Hepatic stellate cell (primary cell): ENCODE measurements around the gene IFIT2.
"Not testable (repeated sequence)": the region's sequence is repeated elsewhere in the genome, so short reads cannot be mapped to it uniquely, and the experiment has no call there.

Source experiments
- DNase-seq: peaks from one replicate; pipeline ENCODE4 v3.0.0; 2011; ENCODE audit warnings: low spot score

Gene IFIT2

GRCh38 chr10:89308266-89308665 lies 6.4 kb downstream of the IFIT2 start:
- no peak for DNase-seq

DNA sequence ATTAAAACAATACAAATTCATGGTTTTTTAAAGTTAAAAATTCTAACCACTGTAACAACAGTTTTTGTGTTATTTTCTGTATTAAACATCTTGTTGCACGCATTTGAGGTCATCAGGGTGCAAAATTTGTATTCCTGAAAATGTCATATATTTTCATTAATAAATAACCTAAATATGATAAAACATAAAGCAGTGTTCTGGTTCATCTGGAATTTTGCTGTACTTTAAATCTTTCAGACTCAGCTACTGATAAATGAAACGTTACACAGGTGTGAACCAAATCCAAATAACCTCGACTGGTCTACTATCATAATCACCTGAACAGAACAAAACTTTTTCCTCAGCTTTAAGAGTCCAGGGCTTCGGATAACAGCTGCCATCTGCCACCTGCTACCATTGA lies 6.9 kb downstream of the IFIT2 start:
- DNase-seq: no peak

DNA sequence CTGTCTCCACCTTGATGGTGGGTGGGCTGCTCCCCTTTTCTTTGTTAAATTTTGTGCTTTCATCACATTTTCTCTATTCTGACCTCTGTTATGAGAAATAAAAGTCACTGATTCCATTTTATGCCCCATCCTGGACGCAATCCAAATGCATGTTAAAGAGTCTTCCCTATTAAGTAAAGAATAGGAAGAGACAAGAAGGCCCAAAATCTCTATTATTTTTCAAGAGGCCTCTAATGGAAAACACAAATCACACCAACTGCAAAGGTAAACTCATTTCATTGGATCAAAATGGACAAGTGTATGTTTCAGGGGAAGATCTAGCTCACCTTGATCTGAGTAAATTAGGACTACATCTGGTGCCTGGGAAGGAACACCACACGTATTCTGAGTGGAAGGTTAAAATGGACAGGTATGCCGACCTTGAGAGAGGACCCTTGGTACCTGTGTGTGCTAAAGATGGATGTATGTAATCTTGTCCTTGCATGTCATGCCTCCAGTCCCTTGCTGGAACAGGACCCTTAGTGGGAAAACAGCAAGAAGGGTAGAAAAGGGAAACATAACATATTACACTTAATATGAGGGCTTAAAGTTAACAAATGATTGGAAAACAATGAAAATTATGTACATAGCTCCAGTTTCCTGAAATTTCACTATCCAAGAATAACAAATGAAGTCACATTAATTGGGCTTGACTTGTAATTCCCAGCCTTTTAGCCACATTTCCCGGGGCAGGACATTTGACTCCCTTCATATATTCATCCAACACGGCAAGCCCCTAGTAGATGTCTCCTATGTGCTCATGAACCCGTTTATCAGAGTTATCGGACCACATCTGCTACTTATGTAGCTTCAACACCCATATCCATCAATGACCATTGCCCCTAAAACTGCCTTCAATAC lies 7.6 kb downstream of the IFIT2 start:
- DNase-seq: no peak

- DNase-seq: no peak
Observed at GRCh38 chr10:89310056-89310893, 8.4 kb downstream of the IFIT2 start.

DNA sequence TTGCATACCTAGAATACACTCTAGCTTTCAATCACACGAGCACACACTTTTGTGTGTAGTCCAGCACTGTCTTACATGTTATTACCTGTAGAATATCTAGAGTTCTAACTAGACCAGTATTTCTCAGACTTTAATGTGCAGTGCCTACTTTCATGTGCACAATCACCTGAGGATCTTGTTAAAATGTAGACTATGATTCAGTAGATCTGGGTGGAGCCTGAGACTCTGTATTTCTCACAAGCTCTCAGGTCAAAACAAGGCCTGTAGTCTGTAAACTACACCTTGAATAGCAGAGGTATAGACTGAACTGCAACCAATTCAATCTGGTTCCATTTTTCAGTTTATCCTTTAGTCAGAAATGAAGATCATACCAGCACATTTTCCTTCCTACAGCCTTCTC lies 11.1 kb downstream of the IFIT2 start:
- DNase-seq: no peak

DNA sequence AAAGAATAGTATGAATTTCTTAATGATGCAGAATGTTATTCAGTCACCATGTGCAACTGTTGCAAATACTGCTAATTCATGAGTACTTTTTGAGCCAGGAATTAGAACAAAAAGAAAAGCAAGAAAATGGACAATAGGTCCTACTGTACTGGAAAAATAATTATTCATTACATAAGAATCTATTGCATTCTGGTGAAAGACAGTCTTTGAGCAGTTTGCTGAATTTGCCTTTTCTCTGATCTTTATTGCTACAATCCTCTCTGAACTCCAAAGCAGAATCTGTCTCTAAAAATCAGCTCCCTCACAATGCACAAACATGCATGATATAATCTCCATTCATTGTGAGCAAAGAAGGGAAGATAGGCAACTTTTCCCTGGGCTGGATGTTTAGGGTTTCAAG lies 12.8 kb downstream of the IFIT2 start:
- no peak for DNase-seq

GRCh38 chr10:89318047-89318446 lies 16.2 kb downstream of the IFIT2 start:
- not testable (repeated sequence) for DNase-seq

DNA sequence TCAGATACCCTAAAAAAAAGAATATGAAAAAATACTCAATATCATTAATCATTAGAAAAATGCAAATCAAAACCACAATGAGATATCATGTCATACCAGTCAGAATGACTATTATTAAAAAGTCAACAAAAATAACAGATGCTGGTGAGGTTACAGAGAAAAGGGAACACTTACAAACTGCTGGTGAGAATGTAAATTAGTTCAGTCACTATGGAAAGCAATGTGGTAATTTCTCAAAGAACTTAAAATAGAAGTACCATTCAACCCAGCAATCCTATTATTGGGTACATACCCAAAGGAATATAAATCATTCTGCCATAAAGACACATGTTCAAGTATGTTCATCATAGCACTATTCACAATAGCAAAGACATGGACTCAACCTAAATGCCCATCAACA lies 23.2 kb downstream of the IFIT2 start:
- DNase-seq: not testable (repeated sequence)

GRCh38 chr10:89325856-89326255 lies 24.0 kb downstream of the IFIT2 start:
- DNase-seq: not testable (repeated sequence)

DNA sequence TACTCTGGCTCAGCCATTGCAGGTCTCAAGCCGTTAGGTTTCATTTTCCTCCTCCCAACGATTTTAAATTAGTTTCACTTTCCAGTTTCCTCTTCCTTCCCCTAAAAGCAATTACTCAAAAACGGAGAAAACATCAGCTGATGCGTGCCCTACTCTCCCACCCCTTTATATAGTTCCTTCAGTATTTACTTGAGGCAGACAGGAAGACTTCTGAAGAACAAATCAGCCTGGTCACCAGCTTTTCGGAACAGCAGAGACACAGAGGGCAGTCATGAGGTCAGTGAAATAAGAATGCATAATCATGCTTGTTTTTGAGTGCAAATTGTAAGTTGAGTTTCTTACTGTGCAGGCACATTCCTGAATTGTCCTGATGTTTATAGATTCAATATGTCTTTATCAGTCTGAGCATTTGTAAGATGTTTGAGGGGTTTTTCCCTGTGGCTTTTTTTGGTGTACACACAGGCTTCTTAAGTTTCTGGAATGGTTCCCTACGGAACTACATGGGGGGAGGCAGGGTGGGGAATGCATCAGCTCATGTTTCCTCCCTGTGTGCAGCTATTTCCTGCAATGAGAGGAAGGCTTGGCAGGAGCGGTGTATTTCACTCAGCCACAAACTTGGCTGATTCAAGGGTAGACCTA lies 26.1 kb downstream of the IFIT2 start, which contains the start of gene IFIT3:
TSS of gene IFIT3 (plus strand) at position 195 of the 639 bp plus-strand sequence. CDS start at position 272, 77 bp downstream.
- DNase-seq: peak; percentile 74

DNA sequence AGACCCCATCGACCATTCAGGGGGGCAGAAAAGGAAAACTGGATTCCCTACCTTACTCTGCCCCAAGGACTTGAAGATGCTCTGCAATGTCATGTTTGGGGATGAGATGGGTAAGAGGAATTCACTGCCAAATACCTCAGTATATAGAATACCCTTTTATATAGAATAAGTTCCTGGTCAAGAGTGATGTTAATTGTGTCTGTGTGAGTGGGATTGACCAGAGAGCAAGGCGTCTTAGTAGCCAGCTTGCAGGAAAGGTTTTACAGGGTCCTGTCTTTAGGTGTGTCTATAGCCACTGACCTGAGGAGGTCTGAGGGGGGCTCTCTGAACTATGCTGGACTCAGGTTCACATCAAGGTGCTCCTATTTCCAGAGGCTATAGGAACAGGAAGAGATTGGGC lies 27.3 kb downstream of the IFIT2 start:
- DNase-seq: no peak

DNA sequence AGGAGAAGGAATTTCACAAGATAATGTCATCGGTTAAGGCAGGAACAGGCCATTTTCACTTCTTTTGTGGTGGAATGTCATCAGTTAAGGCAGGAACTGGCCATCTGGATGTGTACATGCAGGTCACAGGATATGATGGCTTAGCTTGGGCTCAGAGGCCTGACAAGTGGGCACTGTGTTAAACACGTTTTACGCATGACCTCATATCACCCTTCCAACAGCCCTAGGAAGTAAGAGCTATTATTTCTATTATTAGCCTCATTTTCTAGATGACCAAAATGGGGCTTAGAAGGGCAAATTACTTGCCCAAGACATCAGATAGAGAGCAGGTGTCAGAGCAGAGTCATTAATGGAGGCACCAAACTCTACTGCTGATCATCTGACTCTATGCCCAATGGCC lies 28.2 kb downstream of the IFIT2 start:
- DNase-seq: not testable (repeated sequence)

DNA sequence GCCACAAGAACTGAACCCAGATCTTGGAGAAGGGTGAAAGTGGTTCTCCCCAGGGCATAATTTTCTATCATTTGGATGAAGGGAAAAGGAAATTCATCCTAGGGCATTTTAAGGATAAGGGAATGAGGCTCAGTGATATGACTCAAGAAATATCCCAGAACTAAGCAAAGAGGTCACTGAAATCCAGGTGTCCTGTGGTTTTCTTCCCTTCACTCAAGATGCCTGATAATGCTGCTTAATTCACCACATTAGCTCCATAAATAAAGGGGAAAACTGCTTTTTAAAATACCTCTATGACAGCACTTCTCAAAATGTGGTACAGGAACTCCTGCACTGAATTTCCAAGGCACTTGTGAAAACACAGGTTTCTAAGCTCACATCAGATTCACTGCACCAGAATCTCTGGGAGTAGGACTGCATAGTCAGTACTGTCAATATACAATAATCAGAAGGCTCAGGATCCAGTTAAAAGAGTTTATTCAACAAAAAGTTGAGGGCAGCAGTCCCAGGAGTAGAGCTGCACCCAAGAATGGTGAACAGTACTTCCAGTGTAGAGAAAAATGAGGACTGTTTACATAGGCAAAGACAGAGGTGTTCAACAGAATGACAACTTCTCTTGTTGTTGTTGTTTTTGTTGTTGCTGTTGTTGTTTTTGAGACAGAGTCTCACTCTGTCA lies 28.8 kb downstream of the IFIT2 start:
- no peak for DNase-seq

DNA sequence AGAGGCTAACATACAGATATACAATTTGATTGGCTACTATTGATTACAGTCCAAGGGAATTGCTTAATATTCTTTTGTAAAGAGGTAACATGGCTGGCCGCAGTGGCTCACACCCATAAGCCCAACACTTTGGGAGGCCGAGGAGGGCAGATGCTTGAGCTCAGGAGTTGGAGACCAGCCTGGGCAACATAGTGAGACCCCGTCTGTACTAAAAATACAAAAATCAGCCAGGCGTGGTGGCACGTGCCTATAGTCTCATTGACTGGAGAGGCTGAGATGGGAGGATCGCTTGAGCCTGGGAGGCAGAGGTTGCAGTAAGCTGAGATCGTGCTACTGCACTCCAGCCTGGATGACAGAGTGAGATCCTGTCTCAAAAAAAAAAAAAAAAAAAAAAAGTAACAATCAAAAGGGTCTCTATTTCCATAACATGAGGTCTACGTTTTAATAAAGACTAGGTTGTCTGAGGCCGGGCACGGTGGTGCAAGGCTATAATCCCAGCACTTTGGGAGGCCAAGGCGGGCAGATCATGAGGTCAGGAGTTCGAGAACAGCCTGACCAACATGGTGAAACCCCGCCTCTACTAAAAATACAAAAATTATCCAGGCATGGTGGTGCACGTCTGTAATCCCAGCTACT lies 29.8 kb downstream of the IFIT2 start:
- not testable (repeated sequence) for DNase-seq

- DNase-seq: peak; percentile 53
Observed at GRCh38 chr10:89332123-89332633, 30.3 kb downstream of the IFIT2 start.

- no peak for DNase-seq
Observed at GRCh38 chr10:89335226-89335625, 33.4 kb downstream of the IFIT2 start.

DNA sequence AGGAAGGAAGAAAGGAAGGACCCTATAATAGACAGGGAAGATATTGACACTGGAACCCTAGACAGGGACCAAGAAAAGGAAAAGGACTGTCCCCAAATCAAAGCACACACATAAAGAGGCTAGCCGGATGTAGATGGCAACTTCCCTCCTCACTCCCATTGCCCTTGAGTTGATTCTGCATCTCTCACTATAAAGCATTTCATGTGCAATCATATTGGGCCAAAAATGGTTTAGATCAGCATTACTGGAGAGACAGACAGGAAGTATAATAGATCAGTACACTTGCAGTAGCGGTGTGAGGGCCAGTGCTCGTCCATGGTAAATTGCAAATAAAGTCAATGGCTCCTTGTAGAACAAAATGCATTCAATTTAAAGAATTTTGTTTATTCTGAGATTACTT lies 34.4 kb downstream of the IFIT2 start:
- DNase-seq: no peak

- no peak for DNase-seq
Observed at GRCh38 chr10:89337484-89337883, 35.6 kb downstream of the IFIT2 start.

DNA sequence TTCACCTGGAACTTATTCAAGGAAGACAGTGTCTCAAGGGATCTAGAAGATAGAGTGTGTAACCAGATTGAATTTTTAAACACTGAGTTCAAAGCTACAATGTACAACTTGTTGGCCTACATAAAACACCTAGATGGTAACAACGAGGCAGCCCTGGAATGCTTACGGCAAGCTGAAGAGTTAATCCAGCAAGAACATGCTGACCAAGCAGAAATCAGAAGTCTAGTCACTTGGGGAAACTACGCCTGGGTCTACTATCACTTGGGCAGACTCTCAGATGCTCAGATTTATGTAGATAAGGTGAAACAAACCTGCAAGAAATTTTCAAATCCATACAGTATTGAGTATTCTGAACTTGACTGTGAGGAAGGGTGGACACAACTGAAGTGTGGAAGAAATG lies 36.9 kb downstream of the IFIT2 start:
- no peak for DNase-seq

DNA sequence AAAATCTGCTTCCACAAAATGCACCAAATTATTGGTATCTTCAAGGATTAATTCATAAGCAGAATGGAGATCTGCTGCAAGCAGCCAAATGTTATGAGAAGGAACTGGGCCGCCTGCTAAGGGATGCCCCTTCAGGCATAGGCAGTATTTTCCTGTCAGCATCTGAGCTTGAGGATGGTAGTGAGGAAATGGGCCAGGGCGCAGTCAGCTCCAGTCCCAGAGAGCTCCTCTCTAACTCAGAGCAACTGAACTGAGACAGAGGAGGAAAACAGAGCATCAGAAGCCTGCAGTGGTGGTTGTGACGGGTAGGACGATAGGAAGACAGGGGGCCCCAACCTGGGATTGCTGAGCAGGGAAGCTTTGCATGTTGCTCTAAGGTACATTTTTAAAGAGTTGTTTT lies 38.0 kb downstream of the IFIT2 start:
- DNase-seq: no peak

- no peak for DNase-seq
Observed at GRCh38 chr10:89341649-89342048, 39.8 kb downstream of the IFIT2 start.
